EL (cell line): ENCODE data around the gene NME8.

ENCODE experiments used
- DNase-seq: peaks from one replicate; pipeline ENCODE4 v3.0.0-alpha.2; 2016

The NME8 gene

DNA sequence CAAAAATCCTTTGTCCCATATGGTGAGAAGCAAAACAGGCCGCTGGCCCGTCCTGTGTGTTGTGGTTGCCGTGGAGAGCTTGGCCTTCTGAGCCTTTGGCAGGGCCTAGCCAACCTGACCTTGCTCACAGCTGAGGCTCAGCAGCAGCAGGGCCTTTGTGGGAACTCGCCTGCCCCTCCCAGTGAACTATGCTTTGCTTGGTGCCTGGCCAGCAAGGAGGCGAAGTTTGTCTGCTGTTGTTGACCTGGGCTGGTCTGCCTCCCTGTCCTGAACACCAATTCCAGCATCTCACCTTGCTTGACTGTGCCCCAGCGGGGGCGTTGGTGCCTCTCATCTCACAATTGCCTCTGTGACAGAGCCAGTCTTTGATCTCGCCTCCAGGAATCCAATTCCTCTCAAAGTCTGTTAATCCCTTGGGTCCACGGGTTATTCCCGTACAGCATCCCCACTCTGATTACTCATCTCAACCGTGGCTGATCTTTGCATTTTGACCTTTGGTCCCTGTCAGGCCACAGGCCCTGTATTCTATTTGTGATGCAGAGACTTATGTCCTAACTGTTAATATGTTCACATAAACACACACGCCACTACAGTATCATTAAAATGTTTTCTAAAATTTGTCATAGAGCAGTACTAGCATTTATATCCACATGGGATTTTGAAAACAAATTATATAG is 94.7 kb downstream of the NME8 start:
- no peak for DNase-seq

DNA sequence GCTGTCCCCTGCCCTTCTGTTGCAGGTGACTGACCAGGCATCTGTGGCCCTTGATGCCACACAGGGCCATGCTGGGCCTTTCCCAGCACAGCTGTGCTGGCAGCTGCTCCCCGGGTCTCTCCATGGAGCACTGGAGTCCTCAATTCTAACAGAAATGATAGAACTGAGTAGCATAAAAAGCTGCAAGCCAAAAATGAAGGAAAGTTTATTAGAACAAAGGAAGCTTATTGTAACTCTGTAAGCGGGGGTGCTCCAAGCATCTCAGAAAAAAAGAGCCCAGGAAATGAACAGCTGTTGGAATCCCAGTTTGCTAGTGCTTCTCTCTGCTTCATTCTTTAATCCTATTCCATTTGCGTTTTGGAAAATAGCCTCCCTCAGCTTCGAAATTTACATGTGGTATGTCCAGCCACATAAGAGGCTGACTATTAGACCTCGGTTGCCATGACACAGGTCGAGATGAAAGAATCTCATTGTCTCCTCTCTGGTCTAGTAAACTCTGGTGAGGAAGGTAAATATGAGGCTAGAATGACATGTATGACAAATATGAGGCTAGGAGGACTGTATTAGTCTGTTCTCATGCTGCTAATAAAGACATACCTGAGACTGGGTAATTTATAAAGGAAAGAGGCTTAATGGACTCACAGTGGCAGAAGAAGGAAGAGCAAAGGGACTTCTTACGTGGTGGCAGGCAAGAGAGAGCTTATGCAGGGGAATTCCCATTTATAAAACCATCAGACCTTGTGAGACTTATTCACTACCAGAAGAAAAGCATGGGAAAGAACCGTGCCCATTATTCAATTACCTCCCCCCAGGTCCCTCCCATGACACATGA is 95.7 kb downstream of the NME8 start:
- no peak for DNase-seq

DNA sequence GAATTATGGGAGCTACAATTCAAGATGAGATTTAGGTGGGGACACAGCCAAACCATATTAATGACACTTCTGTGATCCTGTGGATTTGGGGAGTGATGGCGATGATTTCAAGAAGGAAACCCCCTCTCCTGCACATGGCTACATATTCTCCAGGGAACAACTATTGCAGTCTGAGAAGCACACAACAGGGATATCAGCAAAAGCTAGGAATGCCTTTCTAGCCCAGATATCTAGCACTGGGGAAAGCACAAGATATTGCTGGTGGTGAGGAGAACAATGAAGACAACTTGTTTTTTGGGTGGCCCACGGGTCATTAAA is 96.3 kb downstream of the NME8 start:
- no peak for DNase-seq

DNA sequence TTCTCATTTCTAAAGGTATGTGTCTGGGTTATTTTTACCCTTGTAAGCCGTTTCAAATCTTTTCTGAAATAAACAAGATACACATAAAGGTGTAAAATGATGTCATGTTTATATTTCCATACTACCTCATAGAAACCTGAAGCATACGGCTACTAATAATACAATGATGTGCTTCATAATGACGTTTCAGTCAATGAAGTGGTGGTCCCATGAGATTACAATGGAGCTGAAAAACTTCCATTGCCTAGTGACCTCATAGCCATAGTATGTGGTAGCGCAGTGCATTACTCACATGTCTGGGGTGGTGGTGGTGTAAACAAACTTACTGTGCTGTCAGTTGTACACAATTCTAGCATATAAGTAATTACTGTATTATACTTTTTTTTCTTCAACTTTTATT is 96.9 kb downstream of the NME8 start:
- DNase-seq: no peak

DNA sequence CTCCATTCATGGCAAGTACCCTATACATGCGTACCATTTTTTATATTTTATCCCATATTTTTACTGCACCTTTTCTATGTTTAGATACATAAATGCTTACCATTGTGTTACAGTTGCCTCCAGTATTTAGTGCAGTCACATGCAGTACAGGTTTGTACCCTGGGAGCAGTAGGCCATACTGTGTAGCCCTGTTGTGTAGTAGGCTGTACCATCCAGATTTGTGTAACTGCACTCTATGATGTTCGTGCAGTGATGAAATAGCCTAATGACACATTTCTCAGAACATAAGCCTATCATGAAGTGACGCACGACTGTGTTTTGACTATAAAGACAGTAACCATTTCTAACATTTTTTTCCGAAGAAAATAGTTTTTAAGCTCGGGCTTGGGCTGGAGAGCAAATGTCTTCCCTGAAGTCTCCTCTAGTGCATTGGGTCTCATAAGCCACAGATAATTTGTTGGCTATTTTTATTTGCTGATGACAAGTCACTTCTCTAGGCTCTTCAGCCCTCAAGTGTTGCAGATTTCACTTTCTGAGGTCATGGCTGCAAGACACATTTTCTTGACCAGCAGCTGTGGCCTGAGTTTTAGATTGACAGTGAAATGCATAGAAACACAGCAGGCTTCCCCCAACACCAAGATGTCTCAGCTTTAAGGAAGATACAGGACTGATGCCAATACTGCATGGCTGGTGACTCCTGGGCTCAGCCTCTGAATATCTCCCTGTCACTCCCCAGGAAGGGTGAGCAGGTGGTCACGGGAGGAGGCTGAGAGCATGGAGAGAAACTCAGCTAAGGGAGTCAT is 98.9 kb downstream of the NME8 start:
- DNase-seq: no peak

DNA sequence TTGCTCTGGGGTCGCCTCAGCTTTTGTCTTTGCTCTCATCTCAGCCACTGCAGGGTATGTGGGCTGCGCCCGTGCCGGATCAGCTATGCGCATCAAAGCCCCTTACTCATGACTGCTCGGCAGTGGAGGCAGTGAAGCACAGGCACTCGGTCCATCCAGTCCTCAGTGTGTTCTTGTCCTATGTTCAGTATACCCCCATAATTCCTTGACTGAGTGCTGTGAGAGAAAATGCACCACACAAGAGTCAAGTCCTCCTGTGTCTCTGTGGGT is 99.5 kb downstream of the NME8 start:
- no peak for DNase-seq
